Ovary (tissue), 9 donors: ENCODE measurements around the gene DTHD1. TPM values are rescaled to one million over a fixed set of nuclear protein-coding genes. Genes with fewer than 3 reads are reported as not detected.

Experiments used
- DNase-seq, 5 donors: peaks; one replicate each; pipeline ENCODE4 v3.0.0-alpha.2; 2019 to 2020
- H3K27ac ChIP-seq, 2 donors: fragments of 200-600 bp; one replicate each; pipeline versions ENCODE4 v1.5.1 to v1.8.0; 2019 to 2022
- H3K27me3 ChIP-seq: fragments of 200-600 bp; one replicate; pipeline ENCODE4 v1.8.0; 2022
- H3K36me3 ChIP-seq: fragments of 200-600 bp; sonication (generic); one replicate; pipeline ENCODE4 v1.5.1; 2019
- H3K4me1 ChIP-seq: one replicate; pipeline ENCODE4 v1.8.1; 2013; ENCODE audit warnings: mild to moderate bottlenecking, moderate library complexity; ENCODE audit not compliant: insufficient read depth
- H3K4me3 ChIP-seq: fragments of 200-600 bp; sonication (generic); one replicate; pipeline ENCODE4 v1.5.1; 2017
- H3K9me3 ChIP-seq, 2 donors: fragments of 200-600 bp in 1 of 2; sonication (generic) in 1 of 2; one replicate each; pipeline versions ENCODE4 v1.5.1 to v1.8.1; 2013 to 2019; ENCODE audit warnings: mild to moderate bottlenecking in 1 of 2, moderate library complexity in 1 of 2
- EP300 ChIP-seq: sonication (generic); formaldehyde crosslinking; IDR thresholded peaks from one replicate; pipeline ENCODE4 v1.6.1; 2017; ENCODE audit warnings: antibody characterized with exemption
- POLR2A ChIP-seq: fragments of 450-650 bp; IDR thresholded peaks from one replicate; pipeline ENCODE4 v1.6.1; 2017; ENCODE audit warnings: antibody characterized with exemption, mild to moderate bottlenecking, moderate library complexity
- WGBS, 3 donors: extraction: QIAGEN DNeasy Blood & Tissue Kit in 1 of 3; methylation state at CpG; one replicate each; pipeline versions ENCODE4 v1.1.5 to v1.1.7; 2013 to 2017; 5-methylcytosine and 5-hydroxymethylcytosine counted together
- intact Hi-C, 4 donors: fragments of 100-400 bp; cut with DNase I; formaldehyde crosslinking; loops; one replicate each; pipeline versions ENCODE4 v1.11.0 to v1.15.1; 2022 to 2023
- polyA plus RNA-seq, 2 donors: library from polyadenylated mRNA; stranded (reverse); fragments of 200-250 nt in 1 of 2; fragments of 350-450 nt in 1 of 2; fragmentation: Illumina TruSeq in 1 of 2; extraction: RNeasy Lipid Tissue Mini Kit (QIAGEN cat#74804) in 1 of 2; gene quantifications; one replicate each; pipeline ENCODE4 v1.2.3, GENCODE V29; 2013 to 2014
- total RNA-seq, 7 donors: library from RNA; depleted of rRNA in 2 of 7; stranded (reverse); fragments of >200 nt in 2 of 7; fragmentation: NEBNext Ultra II Directional in 3 of 7; extraction: Animal tissue kit (Norgen Biotek cat#: 25700) in 3 of 7; gene quantifications; one replicate each; pipeline versions ENCODE4 v1.1.0 to v1.2.4, GENCODE V29; 2016 to 2023
- TF ChIP-seq, protein P1 (sequence below), 3 donors: fragments of 450-650 bp in 2 of 3; fragments of 200-600 bp in 1 of 3; IDR thresholded peaks; one replicate each; pipeline versions ENCODE4 v1.5.1 to v1.8.0; 2016 to 2022; ENCODE audit warnings: antibody characterized with exemption in 3 of 3, mild to moderate bottlenecking in 1 of 3
- donor health status: DM: no; HTN: no; CAD: no; lungs with moderate emphysema.
- donor health status: DM: no; HTN: no; CAD: no.
- donor health status: Bipolar disorder and iron deficiency.
- donor health status: DM: yes; HTN: yes; CAD: no.
- donor health status: DM: no; HTN: no; CAD: no.
- donor health status: DM: yes; HTN: yes; CAD: no.

The DTHD1 gene
- total and polyA plus RNA-seq, 9 donors = 0.04 to 14.8 (median 0.99) TPM; not detected in 2

DNA sequence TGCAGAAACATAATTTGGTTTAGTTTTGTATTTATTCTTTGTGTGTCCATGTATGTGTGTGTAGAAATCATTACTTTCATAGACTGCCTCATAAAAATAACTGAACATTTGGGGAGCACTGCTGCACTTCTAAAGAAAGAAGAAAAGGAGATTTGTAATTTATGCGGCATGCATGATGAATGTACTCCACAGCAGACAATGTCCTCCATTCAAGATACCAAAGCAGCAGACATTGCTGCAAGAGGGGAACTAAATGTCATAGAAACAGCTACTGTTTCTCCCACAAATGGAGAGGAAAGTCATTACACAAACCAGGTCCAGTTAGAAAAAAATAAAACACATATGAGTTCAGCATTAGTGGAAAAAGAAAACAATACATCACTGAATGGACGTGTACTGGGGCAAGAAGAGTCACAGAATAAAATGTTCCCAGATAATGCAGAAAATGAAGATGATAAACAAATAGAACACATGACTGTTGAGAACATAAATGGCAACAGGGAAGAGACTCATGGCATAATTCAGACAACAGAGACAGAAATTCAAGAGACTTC lies 2.6 kb downstream of the DTHD1 start:
- Histone ChIP-seq H3K27me3 (no peaks in the 10 kb centered on the region), H3K4me1 (no peaks in the 10 kb centered on the region), H3K27ac (no peak overlapping the region), H3K4me3 (no peak overlapping the region), H3K36me3 (no peaks in the 10 kb centered on the region), H3K9me3 (no peaks in the 10 kb centered on the region)
- intact Hi-C loops = no loop called here
- TF ChIP-seq, protein P1, sequence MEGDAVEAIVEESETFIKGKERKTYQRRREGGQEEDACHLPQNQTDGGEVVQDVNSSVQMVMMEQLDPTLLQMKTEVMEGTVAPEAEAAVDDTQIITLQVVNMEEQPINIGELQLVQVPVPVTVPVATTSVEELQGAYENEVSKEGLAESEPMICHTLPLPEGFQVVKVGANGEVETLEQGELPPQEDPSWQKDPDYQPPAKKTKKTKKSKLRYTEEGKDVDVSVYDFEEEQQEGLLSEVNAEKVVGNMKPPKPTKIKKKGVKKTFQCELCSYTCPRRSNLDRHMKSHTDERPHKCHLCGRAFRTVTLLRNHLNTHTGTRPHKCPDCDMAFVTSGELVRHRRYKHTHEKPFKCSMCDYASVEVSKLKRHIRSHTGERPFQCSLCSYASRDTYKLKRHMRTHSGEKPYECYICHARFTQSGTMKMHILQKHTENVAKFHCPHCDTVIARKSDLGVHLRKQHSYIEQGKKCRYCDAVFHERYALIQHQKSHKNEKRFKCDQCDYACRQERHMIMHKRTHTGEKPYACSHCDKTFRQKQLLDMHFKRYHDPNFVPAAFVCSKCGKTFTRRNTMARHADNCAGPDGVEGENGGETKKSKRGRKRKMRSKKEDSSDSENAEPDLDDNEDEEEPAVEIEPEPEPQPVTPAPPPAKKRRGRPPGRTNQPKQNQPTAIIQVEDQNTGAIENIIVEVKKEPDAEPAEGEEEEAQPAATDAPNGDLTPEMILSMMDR (IDR thresholded peaks at IDR 0.05) = no peak
- no peak for TF ChIP-seq POLR2A
- no peak for TF ChIP-seq EP300
- 54 to 61% (median 61%) methylated on average over 2 of the region's 2 CpGs for WGBS, 3 donors
- no peak for DNase-seq

DNA sequence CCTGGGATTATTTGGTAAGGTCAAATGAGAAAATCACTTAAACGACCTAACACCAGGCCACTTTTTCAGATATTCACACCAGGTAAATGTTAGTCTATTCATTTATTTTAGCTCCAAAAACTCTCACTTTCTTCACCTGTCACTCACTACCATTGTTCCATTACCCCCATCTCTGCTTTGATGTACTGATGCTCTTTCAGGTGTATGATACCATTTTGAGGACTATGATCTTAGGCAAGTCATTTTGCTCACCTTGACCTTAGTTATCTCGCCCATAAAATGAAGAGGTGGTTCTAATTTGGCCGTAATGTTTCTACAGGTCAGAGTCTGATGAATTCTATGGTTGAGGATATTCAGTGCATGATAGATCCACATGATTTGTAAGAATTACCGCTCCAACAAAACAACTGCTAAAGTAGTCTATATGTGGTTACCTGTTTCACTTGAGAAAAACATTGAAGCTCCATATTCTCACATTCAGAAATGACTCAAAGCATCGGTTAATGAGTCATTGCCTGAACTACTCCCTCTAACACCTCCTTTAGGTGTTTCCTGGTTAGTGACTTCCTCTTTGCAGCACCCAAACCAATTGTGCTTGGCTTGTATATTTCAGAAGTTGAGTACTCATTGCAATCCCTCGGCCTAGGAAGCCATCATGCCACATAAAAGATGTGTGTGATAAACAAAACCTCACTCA lies 4.5 kb downstream of the DTHD1 start:
- H3K27me3 ChIP-seq = no peaks in the 10 kb centered on the region
- 79 to 85% (median 81%) methylated on average over 6 of the region's 6 CpGs for WGBS, 3 donors
- no peak overlapping the region for H3K27ac ChIP-seq
- H3K9me3 ChIP-seq = no peaks in the 10 kb centered on the region
- no peaks in the 10 kb centered on the region for H3K4me1 ChIP-seq
- intact Hi-C loops = no loop called here
- DNase-seq = no peak
- H3K36me3 ChIP-seq = no peaks in the 10 kb centered on the region
- TF ChIP-seq EP300 (no peak), POLR2A (no peak)
- TF ChIP-seq, protein P1 (IDR thresholded peaks at IDR 0.05) = no peak
- H3K4me3 ChIP-seq = no peak overlapping the region

DNA sequence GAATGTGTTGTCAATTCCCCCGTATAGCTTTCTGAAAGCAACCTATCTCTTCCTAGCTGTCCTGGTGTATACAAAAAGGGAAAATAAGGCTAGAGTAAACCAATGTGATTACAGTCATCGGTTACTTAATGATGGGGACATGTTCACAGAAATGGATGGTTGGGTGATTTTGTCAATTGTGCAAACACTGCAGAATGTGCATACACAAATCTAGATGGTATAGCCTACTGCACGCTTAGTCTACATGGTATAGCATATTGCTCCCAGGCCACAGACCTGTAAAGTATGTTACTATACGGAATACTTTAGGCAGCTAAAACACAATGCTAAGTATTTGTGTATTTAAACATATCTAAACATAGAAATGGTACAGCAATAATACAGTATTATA lies 5.1 kb downstream of the DTHD1 start:
- no peaks in the 10 kb centered on the region for H3K4me1 ChIP-seq
- intact Hi-C loops = no loop called here
- DNase-seq = no peak
- H3K27ac ChIP-seq = no peak overlapping the region
- TF ChIP-seq POLR2A = no peak
- TF ChIP-seq, protein P1 (IDR thresholded peaks at IDR 0.05) = no peak
- TF ChIP-seq EP300 = no peak
- WGBS, 3 donors = 88 to 92% (median 88%) methylated on average over 4 of the region's 4 CpGs
- H3K27me3 ChIP-seq = no peaks in the 10 kb centered on the region
- H3K4me3 ChIP-seq = no peak overlapping the region
- no peaks in the 10 kb centered on the region for H3K36me3 ChIP-seq
- no peaks in the 10 kb centered on the region for H3K9me3 ChIP-seq

DNA sequence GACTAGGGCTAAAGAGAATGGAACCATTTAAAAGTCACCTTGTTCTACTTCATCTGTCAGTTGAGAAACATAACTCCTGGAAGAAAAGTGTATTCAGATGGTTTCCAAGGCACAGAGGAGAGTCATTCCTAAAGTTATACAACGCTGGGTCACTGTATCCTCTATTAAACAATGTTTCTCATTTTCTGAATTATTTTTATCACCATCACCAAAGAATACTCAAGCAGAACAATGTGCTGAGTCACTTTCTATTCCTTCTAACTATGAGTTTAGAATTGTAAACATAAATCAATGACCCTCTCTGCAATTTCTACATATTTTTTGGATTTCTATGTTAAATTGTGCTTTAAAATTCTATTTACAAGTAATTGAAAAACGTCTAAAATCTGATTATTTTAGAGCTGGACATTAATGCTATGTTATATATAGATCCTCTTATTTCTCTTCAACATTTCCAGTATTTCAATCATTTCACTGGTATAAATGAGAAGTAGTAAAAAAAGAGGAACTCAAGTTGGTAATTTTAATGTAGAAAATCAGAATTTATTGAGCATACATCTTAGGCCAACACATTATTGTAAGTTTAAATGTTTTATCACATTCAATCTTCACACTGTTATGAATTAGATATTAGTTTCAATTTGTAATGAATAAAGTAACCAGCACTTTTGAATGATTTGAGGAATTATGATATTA lies 7.5 kb downstream of the DTHD1 start:
- no peaks in the 10 kb centered on the region for H3K27me3 ChIP-seq
- H3K36me3 ChIP-seq = no peaks in the 10 kb centered on the region
- TF ChIP-seq EP300 = no peak
- H3K4me3 ChIP-seq = no peak overlapping the region
- intact Hi-C loops = no loop called here
- 33 to 51% (median 39%) methylated on average over 2 of the region's 2 CpGs for WGBS, 3 donors
- no peak overlapping the region for H3K27ac ChIP-seq
- no peak for DNase-seq
- no peaks in the 10 kb centered on the region for H3K4me1 ChIP-seq
- no peaks in the 10 kb centered on the region for H3K9me3 ChIP-seq

DNA sequence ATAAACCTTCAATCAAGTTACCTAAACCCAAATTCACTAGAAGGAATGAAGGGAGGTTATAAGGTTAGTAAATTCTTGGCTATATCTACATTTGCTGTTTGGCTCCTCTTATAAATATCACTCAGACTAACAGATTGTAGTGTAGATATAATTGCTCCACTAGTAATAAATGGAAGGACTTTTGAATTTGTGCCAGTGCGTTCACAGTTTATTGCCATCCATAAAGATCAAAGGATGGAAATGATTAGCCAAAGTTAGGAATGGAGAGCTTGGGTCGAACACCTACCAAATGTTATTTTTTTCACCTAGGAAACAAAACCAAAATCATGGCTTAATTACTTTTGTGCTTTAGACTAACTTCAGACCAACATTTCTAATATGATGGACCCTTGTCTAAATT lies 9.2 kb downstream of the DTHD1 start:
- Histone ChIP-seq H3K4me3 (no peak overlapping the region), H3K27me3 (no peaks in the 10 kb centered on the region), H3K36me3 (no peaks in the 10 kb centered on the region), H3K27ac (no peak overlapping the region), H3K4me1 (no peaks in the 10 kb centered on the region), H3K9me3 (no peaks in the 10 kb centered on the region)
- 72 to 77% (median 77%) methylated on average over 2 of the region's 2 CpGs for WGBS, 3 donors
- intact Hi-C loops = no loop called here
- DNase-seq = no peak
- TF ChIP-seq, protein P1 (IDR thresholded peaks at IDR 0.05) = no peak
- TF ChIP-seq POLR2A (no peak), EP300 (no peak)
